ENCODE measurements around the gene IGFL3. TPM values are rescaled to one million over a fixed set of nuclear protein-coding genes. Genes with fewer than 3 reads are reported as not detected.

IGFL3 gene
- total and polyA plus RNA-seq, 9 of the 15 experiments (the other 6 are each of a cell fraction or from before 2014, with no cell fraction given): not detected

DNA sequence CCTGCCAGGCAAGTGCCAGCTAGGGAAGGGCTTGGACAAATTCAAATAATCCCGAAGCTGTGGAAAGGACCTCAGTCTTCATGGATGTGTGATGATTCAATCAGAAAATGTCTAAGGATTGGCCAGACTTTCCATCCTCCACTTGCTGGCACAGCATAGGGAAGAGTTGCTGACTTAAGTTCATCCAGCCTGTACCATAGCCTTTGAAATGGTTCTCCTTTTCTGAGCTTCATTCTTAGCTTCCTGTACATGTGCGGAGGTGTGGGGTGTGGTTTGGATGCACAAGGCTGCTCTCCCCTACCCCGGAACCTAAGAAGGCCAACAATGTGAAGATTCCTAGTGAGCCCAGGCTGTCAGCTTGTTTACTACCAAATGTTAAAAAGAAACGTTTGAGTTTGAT is 959 bp upstream of the IGFL3 start (continued):
- TF ChIP-seq SRSF3 (IDR thresholded peaks at IDR 0.05; ENCODE audit: insufficient read depth, low read length) (no peak), MCM5 (IDR thresholded peaks at IDR 0.05; ENCODE audit: low read depth) (no peak), U2AF1 (optimal IDR thresholded peaks at IDR 0.05; ENCODE audit: low read depth, low read length) (no peak), PHB2 (IDR thresholded peaks at IDR 0.05; ENCODE audit: low read depth) (no peak), ZNF12 (CRISPR knock-in tag; IDR thresholded peaks at IDR 0.05) (no peak), RCOR1 (IDR thresholded peaks at IDR 0.05; ENCODE audit: borderline replicate concordance in 1 of 2, low read depth in 2 of 2, low read length in 2 of 2) (no peak), PRMT5 (CRISPR knock-in tag; IDR thresholded peaks at IDR 0.05) (no peak), TARDBP (IDR thresholded peaks at IDR 0.05) (no peak)
- TF ChIP-seq, protein P1, sequence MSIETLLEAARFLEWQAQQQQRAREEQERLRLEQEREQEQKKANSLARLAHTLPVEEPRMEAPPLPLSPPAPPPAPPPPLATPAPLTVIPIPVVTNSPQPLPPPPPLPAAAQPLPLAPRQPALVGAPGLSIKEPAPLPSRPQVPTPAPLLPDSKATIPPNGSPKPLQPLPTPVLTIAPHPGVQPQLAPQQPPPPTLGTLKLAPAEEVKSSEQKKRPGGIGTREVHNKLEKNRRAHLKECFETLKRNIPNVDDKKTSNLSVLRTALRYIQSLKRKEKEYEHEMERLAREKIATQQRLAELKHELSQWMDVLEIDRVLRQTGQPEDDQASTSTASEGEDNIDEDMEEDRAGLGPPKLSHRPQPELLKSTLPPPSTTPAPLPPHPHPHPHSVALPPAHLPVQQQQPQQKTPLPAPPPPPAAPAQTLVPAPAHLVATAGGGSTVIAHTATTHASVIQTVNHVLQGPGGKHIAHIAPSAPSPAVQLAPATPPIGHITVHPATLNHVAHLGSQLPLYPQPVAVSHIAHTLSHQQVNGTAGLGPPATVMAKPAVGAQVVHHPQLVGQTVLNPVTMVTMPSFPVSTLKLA (conservative IDR thresholded peaks at IDR 0.05): no peak
- TF ChIP-seq, protein P2, sequence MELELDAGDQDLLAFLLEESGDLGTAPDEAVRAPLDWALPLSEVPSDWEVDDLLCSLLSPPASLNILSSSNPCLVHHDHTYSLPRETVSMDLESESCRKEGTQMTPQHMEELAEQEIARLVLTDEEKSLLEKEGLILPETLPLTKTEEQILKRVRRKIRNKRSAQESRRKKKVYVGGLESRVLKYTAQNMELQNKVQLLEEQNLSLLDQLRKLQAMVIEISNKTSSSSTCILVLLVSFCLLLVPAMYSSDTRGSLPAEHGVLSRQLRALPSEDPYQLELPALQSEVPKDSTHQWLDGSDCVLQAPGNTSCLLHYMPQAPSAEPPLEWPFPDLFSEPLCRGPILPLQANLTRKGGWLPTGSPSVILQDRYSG (tag; conservative IDR thresholded peaks at IDR 0.05; ENCODE audit: low read depth): no peak

Data from K562 (cell line).